Liver (tissue), 9 donors: ENCODE results near the gene PCDH10. TPM values are rescaled to one million over a fixed set of nuclear protein-coding genes. Genes with fewer than 3 reads are reported as not detected.

ENCODE experiments used
- DNase-seq: peaks from one replicate; pipeline ENCODE4 v3.0.0-alpha.2; 2017; ENCODE audit warnings: low spot score
- H3K27ac ChIP-seq, 2 donors: one replicate each; pipeline ENCODE4 v1.7.0; 2013; ENCODE audit warnings: inconsistent platforms in 2 of 2, low read length in 2 of 2, control low read depth in 1 of 2, low read depth in 1 of 2, mild to moderate bottlenecking in 1 of 2
- H3K27me3 ChIP-seq, 4 donors: one replicate each; pipeline versions ENCODE4 v1.6.1 to v1.7.0; 2013; ENCODE audit warnings: low read length in 3 of 4, inconsistent platforms in 1 of 4, mild to moderate bottlenecking in 1 of 4, moderate library complexity in 1 of 4; ENCODE audit not compliant: control insufficient read depth in 4 of 4, insufficient read depth in 4 of 4
- H3K36me3 ChIP-seq, 4 donors: one replicate each; pipeline versions ENCODE4 v1.6.1 to v1.7.0; 2013; ENCODE audit warnings: low read length in 3 of 4, mild to moderate bottlenecking in 3 of 4, low read depth in 1 of 4, moderate library complexity in 1 of 4; ENCODE audit not compliant: control insufficient read depth in 4 of 4, insufficient read depth in 3 of 4
- H3K4me1 ChIP-seq, 4 donors: one replicate each; pipeline versions ENCODE4 v1.6.1 to v1.7.0; 2013; ENCODE audit warnings: low read length in 3 of 4, mild to moderate bottlenecking in 3 of 4, moderate library complexity in 1 of 4; ENCODE audit not compliant: control insufficient read depth in 4 of 4, insufficient read depth in 4 of 4
- H3K4me3 ChIP-seq, 3 donors: one replicate each; pipeline versions ENCODE4 v1.6.1 to v1.7.0; 2013; ENCODE audit warnings: low read length in 3 of 3, control low read depth in 1 of 3, low read depth in 1 of 3, mild to moderate bottlenecking in 1 of 3
- H3K9ac ChIP-seq, 2 donors: one replicate each; pipeline ENCODE4 v1.7.0; 2013; ENCODE audit warnings: low read length in 2 of 2, mild to moderate bottlenecking in 2 of 2, moderate library complexity in 2 of 2, control low read depth in 1 of 2, low read depth in 1 of 2
- H3K9me3 ChIP-seq, 4 donors: one replicate each; pipeline versions ENCODE4 v1.6.1 to v1.7.0; 2013; ENCODE audit warnings: low read length in 3 of 4; ENCODE audit not compliant: control insufficient read depth in 4 of 4
- ATF3 ChIP-seq: IDR thresholded peaks from 2 replicates; pipeline ENCODE4 v1.6.1; 2016; ENCODE audit warnings: antibody characterized with exemption
- CTCF ChIP-seq: fragments of 150-350 bp; IDR thresholded peaks from 2 replicates; pipeline ENCODE4 v1.5.1; 2017; ENCODE audit warnings: improper control_type of control experiment, low read depth, low read length; ENCODE audit not compliant: missing input control
- EGR1 ChIP-seq, 2 donors: IDR thresholded peaks; 2 replicates each; pipeline ENCODE4 v1.6.1; 2016 to 2018; ENCODE audit warnings: antibody characterized with exemption in 2 of 2, low read depth in 2 of 2
- FOXA1 ChIP-seq: IDR thresholded peaks from 2 replicates; pipeline ENCODE4 v1.6.1; 2016; ENCODE audit warnings: antibody characterized with exemption
- FOXA2 ChIP-seq: IDR thresholded peaks from 2 replicates; pipeline ENCODE4 v1.6.1; 2016; ENCODE audit warnings: antibody characterized with exemption
- HNF4A ChIP-seq, 2 donors: conservative IDR thresholded peaks; 2 replicates each; pipeline ENCODE4 v1.6.1; 2016; ENCODE audit warnings: antibody characterized with exemption in 2 of 2, mild to moderate bottlenecking in 2 of 2
- HNF4G ChIP-seq: IDR thresholded peaks from 2 replicates; pipeline ENCODE4 v1.6.1; 2016; ENCODE audit warnings: antibody characterized with exemption
- MAX ChIP-seq: IDR thresholded peaks from 2 replicates; pipeline ENCODE4 v1.6.1; 2016; ENCODE audit warnings: antibody characterized with exemption
- NR2F2 ChIP-seq: IDR thresholded peaks from 2 replicates; pipeline ENCODE4 v1.6.1; 2016; ENCODE audit warnings: antibody characterized with exemption
- RAD21 ChIP-seq, 2 donors: IDR thresholded peaks; 2 replicates each; pipeline ENCODE4 v1.6.1; 2016; ENCODE audit warnings: antibody characterized with exemption in 2 of 2, mild to moderate bottlenecking in 2 of 2
- REST ChIP-seq: IDR thresholded peaks from 2 replicates; pipeline ENCODE4 v1.6.1; 2016; ENCODE audit warnings: antibody characterized with exemption, mild to moderate bottlenecking
- RXRA ChIP-seq, 2 donors: IDR thresholded peaks; 2 replicates each; pipeline ENCODE4 v1.6.1; 2017 to 2018; ENCODE audit warnings: antibody characterized with exemption in 2 of 2, mild to moderate bottlenecking in 1 of 2
- SP1 ChIP-seq: IDR thresholded peaks from 2 replicates; pipeline ENCODE4 v1.6.1; 2018; ENCODE audit warnings: antibody characterized with exemption, mild to moderate bottlenecking
- YY1 ChIP-seq: IDR thresholded peaks from 2 replicates; pipeline ENCODE4 v1.6.1; 2016; ENCODE audit warnings: antibody characterized with exemption, mild to moderate bottlenecking
- WGBS: extraction: QIAGEN DNeasy Blood & Tissue Kit; methylation state at CpG from one replicate; pipeline ENCODE4 v1.1.7; 2013; 5-methylcytosine and 5-hydroxymethylcytosine counted together
- polyA plus RNA-seq, 2 donors: library from polyadenylated mRNA; stranded (reverse) in 1 of 2; unstranded in 1 of 2; fragments of 200-250 nt in 1 of 2; fragments of >200 nt in 1 of 2; fragmentation: Nextera tagmentation in 1 of 2; extraction: Ambion mirVana in 1 of 2; gene quantifications; one replicate each; pipeline versions ENCODE4 v1.2.1 to v1.2.3, GENCODE V29; 2013 to 2015
- total RNA-seq, 2 donors: library from RNA; depleted of rRNA; stranded (reverse); fragments of >200 nt; gene quantifications; one replicate each; pipeline ENCODE4 v1.2.3, GENCODE V29; 2014
- TF ChIP-seq, protein P1 (sequence below): IDR thresholded peaks from 2 replicates; pipeline ENCODE4 v1.6.1; 2016; ENCODE audit warnings: antibody characterized with exemption
- donor health status: healthy.
- donor health status: healthy.
- donor health status: healthy.
- donor health status: healthy.
- donor health status: healthy.

PCDH10 gene
- total and polyA plus RNA-seq, 4 donors: under 0.01 to 0.09 (median 0.05) TPM; not detected in 1

GRCh38 chr4:133190098-133190497 is 41.0 kb downstream of the PCDH10 start:
- no peak for DNase-seq
- Histone ChIP-seq H3K4me1 (no peaks in the 10 kb centered on the region), H3K9ac (no peak overlapping the region), H3K27ac (no peak overlapping the region), H3K9me3 (no peaks in the 10 kb centered on the region), H3K4me3 (no peak overlapping the region), H3K36me3 (no peaks in the 10 kb centered on the region), H3K27me3 (no peaks in the 10 kb centered on the region)
- WGBS: 68% methylated on average over 5 of the region's 5 CpGs
- TF ChIP-seq FOXA2 (no peak), RAD21 (IDR thresholded peaks at IDR 0.05) (no peak), HNF4A (conservative IDR thresholded peaks at IDR 0.05) (no peak), EGR1 (IDR thresholded peaks at IDR 0.05; ENCODE audit: low read depth in 2 of 2) (no peak), CTCF (no peak), FOXA1 (no peak), SP1 (no peak), MAX (no peak), RXRA (IDR thresholded peaks at IDR 0.05) (no peak)

DNA sequence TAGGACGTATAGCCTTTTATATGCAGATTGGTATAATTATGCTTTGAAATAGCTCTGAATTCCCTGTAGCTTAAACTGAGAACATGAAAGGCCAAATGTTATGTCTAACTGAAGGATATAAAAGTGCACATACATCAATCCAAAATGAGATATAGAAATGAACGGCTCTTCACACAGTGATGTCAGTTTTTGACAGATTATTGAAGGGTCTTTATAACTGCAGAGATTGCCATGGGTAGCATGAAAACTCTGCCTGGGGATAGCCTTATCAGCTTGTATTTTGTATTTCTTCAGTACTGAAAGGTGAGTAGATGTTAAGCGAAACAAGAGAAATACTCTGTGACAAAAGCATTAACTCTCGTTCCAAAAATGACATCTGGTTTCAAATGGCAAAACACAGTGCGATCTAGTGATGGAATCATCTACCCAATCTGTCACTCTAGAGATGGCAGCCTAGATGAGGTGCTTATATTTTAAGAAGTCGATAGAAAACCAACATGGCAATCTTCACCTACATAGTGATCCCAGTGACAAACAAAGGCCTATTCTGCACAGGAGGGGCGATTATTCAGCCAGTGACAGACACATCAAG is 59.7 kb downstream of the PCDH10 start:
- H3K9ac ChIP-seq: no peak overlapping the region
- no peaks in the 10 kb centered on the region for H3K9me3 ChIP-seq
- no peaks in the 10 kb centered on the region for H3K36me3 ChIP-seq
- H3K4me3 ChIP-seq: no peak overlapping the region
- no peak for TF ChIP-seq ATF3
- no peak for TF ChIP-seq RAD21 (IDR thresholded peaks at IDR 0.05)
- no peak for TF ChIP-seq NR2F2
- no peak for DNase-seq
- no peaks in the 10 kb centered on the region for H3K27me3 ChIP-seq
- no peaks in the 10 kb centered on the region for H3K4me1 ChIP-seq
- WGBS: 78% methylated on average over 7 of the region's 7 CpGs
- H3K27ac ChIP-seq: no peak overlapping the region

DNA sequence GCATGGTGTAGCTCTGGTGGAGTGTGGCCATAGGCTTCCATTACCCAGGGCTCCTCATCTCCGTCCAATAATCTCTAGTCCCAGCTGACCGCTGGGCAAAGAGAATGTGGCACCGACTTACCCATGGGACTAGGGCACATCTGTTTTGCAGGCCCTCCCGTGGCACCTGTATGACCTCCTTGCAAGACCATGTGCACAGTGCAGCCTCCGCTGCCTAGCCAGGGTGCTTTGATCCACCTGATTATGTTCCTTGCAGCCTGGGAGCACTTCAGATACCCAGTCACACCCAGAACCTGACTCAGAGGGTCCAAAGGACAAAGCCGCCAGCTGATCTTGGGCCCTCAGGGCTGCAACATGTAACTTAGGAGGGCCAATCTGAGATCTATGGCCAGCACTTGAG is 84.8 kb downstream of the PCDH10 start:
- H3K9me3 ChIP-seq: no peaks in the 10 kb centered on the region
- no peak overlapping the region for H3K9ac ChIP-seq
- WGBS: 87% methylated on average over 6 of the region's 6 CpGs
- no peak overlapping the region for H3K4me3 ChIP-seq
- TF ChIP-seq EGR1 (IDR thresholded peaks at IDR 0.05; ENCODE audit: low read depth in 2 of 2) (no peak), YY1 (no peak), HNF4G (no peak), MAX (no peak), SP1 (no peak), FOXA1 (no peak), REST (no peak), NR2F2 (no peak), HNF4A (conservative IDR thresholded peaks at IDR 0.05) (no peak), ATF3 (no peak), RXRA (IDR thresholded peaks at IDR 0.05) (no peak), RAD21 (IDR thresholded peaks at IDR 0.05) (no peak), CTCF (no peak)
- TF ChIP-seq, protein P1, sequence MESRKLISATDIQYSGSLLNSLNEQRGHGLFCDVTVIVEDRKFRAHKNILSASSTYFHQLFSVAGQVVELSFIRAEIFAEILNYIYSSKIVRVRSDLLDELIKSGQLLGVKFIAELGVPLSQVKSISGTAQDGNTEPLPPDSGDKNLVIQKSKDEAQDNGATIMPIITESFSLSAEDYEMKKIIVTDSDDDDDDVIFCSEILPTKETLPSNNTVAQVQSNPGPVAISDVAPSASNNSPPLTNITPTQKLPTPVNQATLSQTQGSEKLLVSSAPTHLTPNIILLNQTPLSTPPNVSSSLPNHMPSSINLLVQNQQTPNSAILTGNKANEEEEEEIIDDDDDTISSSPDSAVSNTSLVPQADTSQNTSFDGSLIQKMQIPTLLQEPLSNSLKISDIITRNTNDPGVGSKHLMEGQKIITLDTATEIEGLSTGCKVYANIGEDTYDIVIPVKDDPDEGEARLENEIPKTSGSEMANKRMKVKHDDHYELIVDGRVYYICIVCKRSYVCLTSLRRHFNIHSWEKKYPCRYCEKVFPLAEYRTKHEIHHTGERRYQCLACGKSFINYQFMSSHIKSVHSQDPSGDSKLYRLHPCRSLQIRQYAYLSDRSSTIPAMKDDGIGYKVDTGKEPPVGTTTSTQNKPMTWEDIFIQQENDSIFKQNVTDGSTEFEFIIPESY: no peak
- H3K36me3 ChIP-seq: no peaks in the 10 kb centered on the region
- DNase-seq: no peak
- H3K4me1 ChIP-seq: no peaks in the 10 kb centered on the region
- no peaks in the 10 kb centered on the region for H3K27me3 ChIP-seq
- no peak overlapping the region for H3K27ac ChIP-seq
